ENCODE measurements around the gene CSTPP1. TPM values are rescaled to one million over a fixed set of nuclear protein-coding genes. Genes with fewer than 3 reads are reported as not detected.

The CSTPP1 gene
- total RNA-seq, 4 donors from 2014 or later: 4.9 to 33.8 (median 19.5) TPM

DNA sequence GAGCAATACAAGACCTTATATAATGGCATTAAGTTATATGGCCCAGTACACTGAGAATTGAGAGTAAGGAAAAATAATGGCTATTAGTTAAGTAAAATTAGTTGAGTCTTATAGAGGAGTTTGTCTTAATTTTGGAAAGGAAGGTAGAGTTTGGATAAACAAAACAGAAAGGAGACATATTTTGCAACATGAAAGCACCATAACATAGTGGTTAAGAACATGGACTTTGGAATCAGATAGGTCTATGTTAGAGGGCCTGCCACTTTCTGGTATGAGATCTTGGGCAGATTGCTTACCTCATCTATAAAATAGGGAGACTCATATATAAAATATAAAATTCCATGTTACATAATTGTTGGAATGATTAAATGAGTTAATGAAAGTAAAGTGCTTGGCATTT lies 68.9 kb downstream of the CSTPP1 start:
- H3K36me3 ChIP-seq: no peaks in the 10 kb centered on the region
- intact Hi-C loops (cut with DNase I; ENCODE audit: low total_unique reads): no loop called here
- H3K27ac ChIP-seq: peak overlapping the region; percentile 56 to 62
- DNase-seq: no peak
- H3K4me3 ChIP-seq: no peak overlapping the region
- H3K9me3 ChIP-seq: no peaks in the 10 kb centered on the region
- no peak for TF ChIP-seq POLR2A (IDR thresholded peaks at IDR 0.05)
- TF ChIP-seq, protein P1, sequence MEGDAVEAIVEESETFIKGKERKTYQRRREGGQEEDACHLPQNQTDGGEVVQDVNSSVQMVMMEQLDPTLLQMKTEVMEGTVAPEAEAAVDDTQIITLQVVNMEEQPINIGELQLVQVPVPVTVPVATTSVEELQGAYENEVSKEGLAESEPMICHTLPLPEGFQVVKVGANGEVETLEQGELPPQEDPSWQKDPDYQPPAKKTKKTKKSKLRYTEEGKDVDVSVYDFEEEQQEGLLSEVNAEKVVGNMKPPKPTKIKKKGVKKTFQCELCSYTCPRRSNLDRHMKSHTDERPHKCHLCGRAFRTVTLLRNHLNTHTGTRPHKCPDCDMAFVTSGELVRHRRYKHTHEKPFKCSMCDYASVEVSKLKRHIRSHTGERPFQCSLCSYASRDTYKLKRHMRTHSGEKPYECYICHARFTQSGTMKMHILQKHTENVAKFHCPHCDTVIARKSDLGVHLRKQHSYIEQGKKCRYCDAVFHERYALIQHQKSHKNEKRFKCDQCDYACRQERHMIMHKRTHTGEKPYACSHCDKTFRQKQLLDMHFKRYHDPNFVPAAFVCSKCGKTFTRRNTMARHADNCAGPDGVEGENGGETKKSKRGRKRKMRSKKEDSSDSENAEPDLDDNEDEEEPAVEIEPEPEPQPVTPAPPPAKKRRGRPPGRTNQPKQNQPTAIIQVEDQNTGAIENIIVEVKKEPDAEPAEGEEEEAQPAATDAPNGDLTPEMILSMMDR (IDR thresholded peaks at IDR 0.05): no peak
- peaks cover 4 to 5% of the 10 kb centered on the region in 2 donors for H3K4me1 ChIP-seq
- no peaks in the 10 kb centered on the region for H3K27me3 ChIP-seq

DNA sequence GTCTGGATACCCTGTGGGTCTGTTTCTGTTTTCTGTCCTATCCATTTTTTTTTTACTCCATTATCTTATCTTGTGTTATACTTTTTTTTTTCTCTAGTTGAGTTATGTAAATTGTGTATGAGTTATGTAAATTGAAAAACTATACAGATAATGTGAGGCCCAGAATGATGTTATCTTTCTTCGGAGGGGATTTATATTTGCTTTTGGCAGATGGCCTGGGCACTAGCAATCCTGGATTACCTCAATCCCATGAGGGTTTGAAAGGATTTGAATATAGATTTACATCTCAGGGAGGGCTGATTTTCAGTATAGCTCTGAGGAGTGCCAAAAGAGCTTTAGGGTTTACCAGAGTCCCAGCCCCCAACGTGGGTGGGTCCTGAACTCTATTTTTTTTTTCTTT lies 71.0 kb downstream of the CSTPP1 start:
- no peaks in the 10 kb centered on the region for H3K36me3 ChIP-seq
- DNase-seq: no peak
- H3K4me3 ChIP-seq: no peak overlapping the region
- peak overlapping the region in 1 of 2 donors; percentile 9 for H3K27ac ChIP-seq
- no peaks in the 10 kb centered on the region for H3K27me3 ChIP-seq
- TF ChIP-seq, protein P1 (IDR thresholded peaks at IDR 0.05): no peak
- no peak for TF ChIP-seq POLR2A (IDR thresholded peaks at IDR 0.05)
- no peaks in the 10 kb centered on the region for H3K9me3 ChIP-seq
- intact Hi-C loops (cut with DNase I; ENCODE audit: low total_unique reads): no loop called here
- H3K4me1 ChIP-seq: peaks cover 3 to 4% of the 10 kb centered on the region in 2 donors

DNA sequence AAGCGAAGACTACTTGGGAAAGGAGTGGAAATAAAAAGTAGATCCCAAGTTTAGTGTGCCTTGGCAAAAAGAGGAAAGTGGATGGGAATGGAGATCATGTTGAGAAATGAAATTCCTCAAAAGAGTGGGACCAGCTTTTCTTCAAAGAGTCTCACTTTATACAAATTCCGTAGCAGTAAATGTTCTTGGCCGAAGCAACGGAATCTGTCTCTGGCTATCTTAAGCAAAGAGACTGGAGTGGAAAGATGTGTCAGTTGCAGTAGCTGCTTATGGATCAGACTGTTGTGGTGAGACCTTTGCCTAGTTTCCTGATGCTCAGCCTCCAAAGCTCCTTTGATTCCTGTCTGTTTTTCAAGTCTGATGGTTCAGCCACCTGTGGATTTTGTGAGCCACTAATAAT lies 73.6 kb downstream of the CSTPP1 start:
- Histone ChIP-seq H3K4me1 (no peaks in the 10 kb centered on the region), H3K27ac (peak overlapping the region in 1 of 2 donors; percentile 10), H3K4me3 (no peak overlapping the region), H3K9me3 (no peaks in the 10 kb centered on the region), H3K36me3 (no peaks in the 10 kb centered on the region), H3K27me3 (no peaks in the 10 kb centered on the region)
- intact Hi-C loops (cut with DNase I; ENCODE audit: low total_unique reads): no loop called here
- DNase-seq: peak in 1 of 2 donors; percentile 23
- no peak for TF ChIP-seq POLR2A (IDR thresholded peaks at IDR 0.05)
- TF ChIP-seq, protein P1 (IDR thresholded peaks at IDR 0.05): no peak

DNA sequence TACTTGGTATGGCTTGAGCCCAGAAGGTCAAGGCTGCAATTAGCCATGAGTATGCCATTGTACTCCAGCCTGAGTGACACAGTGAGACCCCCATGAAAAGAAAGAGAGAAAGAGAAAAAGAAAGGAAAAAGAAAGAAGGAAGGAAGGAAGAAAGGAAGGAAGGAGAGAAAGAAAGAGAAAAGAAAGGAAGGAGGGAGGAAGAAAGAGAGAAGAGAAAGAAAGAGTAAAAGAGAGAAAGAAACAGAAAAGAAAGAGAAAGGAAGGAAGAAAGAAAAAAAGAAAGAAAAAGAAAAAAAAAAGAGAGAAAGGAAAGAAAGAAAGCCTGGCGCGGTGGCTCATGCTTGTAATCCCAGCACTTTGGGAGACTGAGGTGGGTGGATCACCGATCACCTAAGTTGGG lies 77.5 kb downstream of the CSTPP1 start:
- Histone ChIP-seq H3K4me3 (no peak overlapping the region), H3K4me1 (no peaks in the 10 kb centered on the region), H3K27ac (no peak overlapping the region), H3K36me3 (no peaks in the 10 kb centered on the region), H3K9me3 (no peaks in the 10 kb centered on the region), H3K27me3 (no peaks in the 10 kb centered on the region)
- no peak for DNase-seq
- intact Hi-C loops (cut with DNase I; ENCODE audit: low total_unique reads): no loop called here
- TF ChIP-seq, protein P1 (IDR thresholded peaks at IDR 0.05): no peak
- no peak for TF ChIP-seq POLR2A (IDR thresholded peaks at IDR 0.05)

DNA sequence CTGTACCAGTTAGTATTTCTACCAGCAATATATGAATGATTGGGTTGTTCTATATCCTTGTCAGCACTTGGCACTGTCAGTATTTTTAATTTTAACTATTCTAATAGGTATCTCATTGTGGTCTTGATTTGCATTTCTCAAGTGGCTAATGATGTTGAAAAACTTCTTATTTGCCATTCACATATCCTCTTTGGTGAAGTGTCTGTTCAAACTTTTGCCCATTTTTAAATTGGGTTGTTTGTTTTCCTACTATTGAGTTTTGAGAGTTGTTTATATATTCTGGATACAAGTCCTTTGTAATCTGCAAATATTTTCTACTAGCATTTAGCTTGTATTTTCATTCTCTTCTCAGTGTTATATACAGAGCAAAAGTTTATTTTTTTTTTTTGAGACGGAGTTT lies 82.1 kb downstream of the CSTPP1 start:
- Histone ChIP-seq H3K36me3 (no peaks in the 10 kb centered on the region), H3K27me3 (no peaks in the 10 kb centered on the region), H3K4me1 (no peaks in the 10 kb centered on the region), H3K9me3 (no peaks in the 10 kb centered on the region), H3K4me3 (no peak overlapping the region), H3K27ac (no peak overlapping the region)
- intact Hi-C loops (cut with DNase I; ENCODE audit: low total_unique reads): no loop called here
- no peak for DNase-seq
- TF ChIP-seq POLR2A (IDR thresholded peaks at IDR 0.05): no peak
- TF ChIP-seq, protein P1 (IDR thresholded peaks at IDR 0.05): no peak
